Tibial artery (tissue), 4 donors: ENCODE data around the gene ZFP57.
"Not testable (repeated sequence)": the region's sequence is repeated elsewhere in the genome, so short reads cannot be mapped to it uniquely, and the experiment has no call there.

Source experiments
- DNase-seq, 2 donors: peaks; one replicate each; pipeline ENCODE4 v3.0.0-alpha.2; 2019
- H3K27ac ChIP-seq, 2 donors: fragments of 200-600 bp; sonication (generic) in 1 of 2; 1 replicate in 1 of 2; 2 replicates in 1 of 2; pipeline ENCODE4 v1.5.1; 2018 to 2019; ENCODE audit warnings: mild to moderate bottlenecking in 1 of 2
- H3K27me3 ChIP-seq, 2 donors: fragments of 200-600 bp; sonication (generic) in 1 of 2; one replicate each; pipeline versions ENCODE4 v1.5.1 to v1.6.0; 2016 to 2019
- H3K36me3 ChIP-seq, 3 donors: fragments of 200-600 bp; sonication (generic) in 2 of 3; one replicate each; pipeline ENCODE4 v1.5.1; 2016 to 2019; ENCODE audit warnings: mild to moderate bottlenecking in 2 of 3
- H3K4me1 ChIP-seq, 4 donors: fragments of 200-600 bp; sonication (generic) in 2 of 4; 1 replicate in 3 of 4; 2 replicates in 1 of 4; pipeline ENCODE4 v1.5.1; 2016 to 2019
- H3K4me3 ChIP-seq, 2 donors: fragments of 200-600 bp; sonication (generic) in 1 of 2; 1 replicate in 1 of 2; 2 replicates in 1 of 2; pipeline ENCODE4 v1.5.1; 2018 to 2019; ENCODE audit warnings: mild to moderate bottlenecking in 2 of 2
- H3K9me3 ChIP-seq, 3 donors: fragments of 200-600 bp; sonication (generic) in 1 of 3; one replicate each; pipeline ENCODE4 v1.5.1; 2016 to 2019
- intact Hi-C: fragments of 100-400 bp; cut with DNase I; formaldehyde crosslinking; loops from one replicate; pipeline ENCODE4 v1.15.0; 2023; ENCODE audit warnings: low total_unique reads
- TF ChIP-seq, protein P1 (sequence below), 2 experiments: fragments of 200-600 bp in 1 of 2; fragments of 450-650 bp in 1 of 2; IDR thresholded peaks; one replicate each; pipeline ENCODE4 v1.5.1; 2017 to 2019; ENCODE audit warnings: antibody characterized with exemption in 2 of 2, mild to moderate bottlenecking in 1 of 2, moderate library complexity in 1 of 2

Gene ZFP57

DNA sequence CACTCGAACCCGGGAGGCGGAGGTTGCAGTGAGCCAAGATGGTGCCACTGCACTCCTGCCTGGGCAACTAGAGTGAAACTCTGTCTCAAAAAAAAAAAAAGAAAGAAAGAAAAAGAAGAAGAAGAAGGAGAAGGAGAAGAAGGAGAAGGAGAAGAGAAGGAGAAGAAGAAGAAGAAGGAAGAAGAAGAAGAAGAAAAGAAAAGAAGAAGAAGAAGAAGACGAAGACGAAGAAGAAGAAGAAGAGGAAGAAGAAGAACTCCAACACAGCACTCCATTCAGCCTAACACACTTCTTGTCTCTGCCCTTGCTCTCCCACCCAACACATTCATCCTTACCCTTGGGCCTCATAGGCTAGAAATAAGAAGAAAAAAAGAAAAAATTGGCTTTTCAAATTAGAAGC, 6.9 kb downstream of the ZFP57 start:
- Histone ChIP-seq H3K27ac (no peak overlapping the region), H3K4me3 (no peak overlapping the region), H3K36me3 (no peaks in the 10 kb centered on the region), H3K4me1 (no peaks in the 10 kb centered on the region), H3K9me3 (no peaks in the 10 kb centered on the region), H3K27me3 (peaks cover 0 to 12% of the 10 kb centered on the region in 2 donors)
- intact Hi-C loops, result no loop called here
- no peak for DNase-seq
- TF ChIP-seq, protein P1, sequence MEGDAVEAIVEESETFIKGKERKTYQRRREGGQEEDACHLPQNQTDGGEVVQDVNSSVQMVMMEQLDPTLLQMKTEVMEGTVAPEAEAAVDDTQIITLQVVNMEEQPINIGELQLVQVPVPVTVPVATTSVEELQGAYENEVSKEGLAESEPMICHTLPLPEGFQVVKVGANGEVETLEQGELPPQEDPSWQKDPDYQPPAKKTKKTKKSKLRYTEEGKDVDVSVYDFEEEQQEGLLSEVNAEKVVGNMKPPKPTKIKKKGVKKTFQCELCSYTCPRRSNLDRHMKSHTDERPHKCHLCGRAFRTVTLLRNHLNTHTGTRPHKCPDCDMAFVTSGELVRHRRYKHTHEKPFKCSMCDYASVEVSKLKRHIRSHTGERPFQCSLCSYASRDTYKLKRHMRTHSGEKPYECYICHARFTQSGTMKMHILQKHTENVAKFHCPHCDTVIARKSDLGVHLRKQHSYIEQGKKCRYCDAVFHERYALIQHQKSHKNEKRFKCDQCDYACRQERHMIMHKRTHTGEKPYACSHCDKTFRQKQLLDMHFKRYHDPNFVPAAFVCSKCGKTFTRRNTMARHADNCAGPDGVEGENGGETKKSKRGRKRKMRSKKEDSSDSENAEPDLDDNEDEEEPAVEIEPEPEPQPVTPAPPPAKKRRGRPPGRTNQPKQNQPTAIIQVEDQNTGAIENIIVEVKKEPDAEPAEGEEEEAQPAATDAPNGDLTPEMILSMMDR (IDR thresholded peaks at IDR 0.05), result no peak

DNA sequence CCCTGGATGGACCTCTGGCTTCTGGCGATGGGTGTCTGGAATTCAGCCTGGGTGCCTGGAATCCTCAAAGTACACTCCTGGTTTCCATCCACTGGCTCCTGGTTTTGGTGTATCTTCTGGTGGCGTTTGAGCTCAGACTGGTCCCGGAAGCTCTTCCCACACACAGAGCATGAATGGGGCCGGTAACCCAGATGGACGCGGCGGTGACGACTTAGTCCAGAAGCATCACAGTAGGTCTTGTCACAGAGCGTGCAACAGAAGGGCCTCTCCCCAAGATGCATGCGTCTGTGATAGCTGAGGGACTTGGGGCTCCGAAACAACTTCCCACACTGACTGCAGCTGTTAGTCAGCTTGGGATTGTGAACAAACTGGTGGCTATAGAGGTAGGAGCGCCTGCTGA, 7.8 kb downstream of the ZFP57 start:
- H3K4me3 ChIP-seq, result no peak overlapping the region
- no peaks in the 10 kb centered on the region for H3K9me3 ChIP-seq
- no peak overlapping the region for H3K27ac ChIP-seq
- DNase-seq, result no peak
- peaks cover 0 to 12% of the 10 kb centered on the region in 2 donors for H3K27me3 ChIP-seq
- H3K36me3 ChIP-seq, result no peaks in the 10 kb centered on the region
- no peaks in the 10 kb centered on the region for H3K4me1 ChIP-seq
- TF ChIP-seq, protein P1 (IDR thresholded peaks at IDR 0.05), result no peak
- intact Hi-C loops, result no loop called here

DNA sequence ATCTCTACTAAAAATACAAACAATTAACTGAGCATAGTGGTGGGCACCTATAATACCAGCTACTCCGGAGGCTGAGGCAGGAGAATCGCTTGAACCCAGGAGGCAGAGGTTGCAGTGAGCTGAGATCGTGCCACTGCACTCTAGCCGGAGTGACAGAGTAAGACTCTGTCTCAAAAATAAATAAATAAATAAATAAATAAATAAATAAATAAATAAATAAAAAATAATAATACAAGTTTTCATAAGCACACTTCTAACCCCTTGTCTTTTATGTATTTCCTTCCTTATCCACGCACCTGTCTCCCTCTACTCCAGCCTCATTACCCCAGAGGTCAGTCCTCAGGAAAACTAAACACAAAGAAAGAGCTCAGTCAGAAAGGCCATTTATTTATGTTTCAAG, 8.8 kb downstream of the ZFP57 start:
- DNase-seq, intact Hi-C loops, H3K4me1 ChIP-seq: not testable (repeated sequence)

DNA sequence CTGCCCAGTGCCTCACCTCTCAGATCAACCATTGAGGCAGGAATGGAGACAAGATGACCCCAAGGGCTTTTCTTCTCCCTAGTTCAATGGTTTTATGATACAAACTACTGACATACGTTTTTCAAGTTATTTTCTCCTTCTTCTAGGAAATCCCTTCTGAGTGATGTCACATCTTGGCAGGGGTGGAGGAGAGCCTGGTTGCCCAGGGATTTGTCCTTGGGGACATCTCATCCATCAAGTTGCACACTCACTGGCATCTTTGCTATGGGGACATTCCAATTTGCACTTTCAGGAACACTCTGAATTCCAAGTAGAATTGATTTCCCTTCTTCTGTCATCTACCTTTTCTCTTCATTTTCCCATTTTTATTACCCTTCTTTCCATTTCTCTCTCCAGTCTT, 9.9 kb downstream of the ZFP57 start:
- Histone ChIP-seq H3K36me3 (no peaks in the 10 kb centered on the region), H3K9me3 (no peaks in the 10 kb centered on the region), H3K27ac (no peak overlapping the region), H3K4me3 (no peak overlapping the region), H3K4me1 (no peaks in the 10 kb centered on the region), H3K27me3 (peaks cover 0 to 12% of the 10 kb centered on the region in 2 donors)
- TF ChIP-seq, protein P1 (IDR thresholded peaks at IDR 0.05), result no peak
- no peak for DNase-seq
- intact Hi-C loops, result no loop called here

More for the DNA sequence above, 8.8 kb downstream of the ZFP57 start:
- not testable (repeated sequence) for H3K4me3 ChIP-seq, H3K36me3 ChIP-seq, H3K27ac ChIP-seq, H3K9me3 ChIP-seq
- H3K27me3 ChIP-seq, result peaks cover 0 to 12% of the 10 kb centered on the region in 2 donors

DNA sequence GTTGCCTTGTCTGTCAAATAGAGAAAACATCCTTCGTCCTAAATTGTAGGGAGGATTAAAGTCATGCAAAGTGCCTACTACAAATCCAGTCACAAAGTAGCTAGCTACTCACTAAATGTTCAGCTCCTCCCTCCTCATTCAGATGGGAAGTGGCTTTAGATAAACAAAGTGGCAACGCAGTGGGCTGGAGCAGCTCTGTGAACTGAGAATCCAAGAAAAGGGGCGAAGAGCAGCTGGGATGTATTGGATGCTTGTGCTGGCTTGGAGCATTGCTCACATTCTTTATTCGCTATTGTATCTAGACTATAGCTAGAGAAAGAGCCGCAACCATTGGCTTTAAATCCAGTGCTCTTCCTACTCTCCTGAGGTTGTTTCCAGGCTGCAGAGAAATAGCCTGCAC, 13.8 kb downstream of the ZFP57 start:
- intact Hi-C loops, result no loop called here
- no peaks in the 10 kb centered on the region for H3K36me3 ChIP-seq
- no peak for DNase-seq
- peaks cover 0 to 2% (median 0%) of the 10 kb centered on the region in 4 donors for H3K4me1 ChIP-seq
- peaks cover 0 to 26% of the 10 kb centered on the region in 2 donors for H3K27me3 ChIP-seq
- H3K4me3 ChIP-seq, result no peak overlapping the region
- H3K27ac ChIP-seq, result no peak overlapping the region
- no peaks in the 10 kb centered on the region for H3K9me3 ChIP-seq
- TF ChIP-seq, protein P1 (IDR thresholded peaks at IDR 0.05), result no peak

DNA sequence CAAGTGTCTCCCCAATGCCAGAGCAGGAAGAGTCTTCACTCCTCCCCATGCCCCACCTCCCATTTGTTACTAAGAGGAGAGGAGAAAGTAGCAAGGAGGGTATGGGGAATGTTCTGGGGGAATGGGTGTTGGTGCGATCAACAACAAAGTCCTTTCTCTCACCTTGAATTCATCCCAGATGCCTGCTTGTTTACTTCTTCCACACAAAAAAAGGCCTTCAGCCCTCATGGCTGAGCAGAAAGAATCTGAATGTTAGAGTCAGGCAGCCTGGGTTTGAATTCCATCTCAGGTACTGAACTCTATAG, 14.2 kb downstream of the ZFP57 start:
- TF ChIP-seq, protein P1 (IDR thresholded peaks at IDR 0.05), result no peak
- intact Hi-C loops, result no loop called here
- DNase-seq, result peak in 1 of 2 donors; percentile 3
- peaks cover 0 to 3% (median 0%) of the 10 kb centered on the region in 4 donors for H3K4me1 ChIP-seq
- no peaks in the 10 kb centered on the region for H3K9me3 ChIP-seq
- H3K36me3 ChIP-seq, result no peaks in the 10 kb centered on the region
- H3K4me3 ChIP-seq, result no peak overlapping the region
- no peak overlapping the region for H3K27ac ChIP-seq
- H3K27me3 ChIP-seq, result peaks cover 0 to 26% of the 10 kb centered on the region in 2 donors
